Stimulated activated CD4-positive, alpha-beta T cell treated with anti-CD3 and anti-CD28 coated beads, Interleukin-4, amount 100 ng/mL, for 4 hours (primary cell): Measurements from ENCODE around the gene TANGO2.

ENCODE experiments used
- DNase-seq, 2 experiments: peaks; one replicate each; pipeline ENCODE4 v3.0.0-alpha.2; 2020

The TANGO2 gene

GRCh38 chr22:19997561-19998231 lies 23.2 kb upstream of the TANGO2 start:
- DNase-seq = no peak

GRCh38 chr22:19998232-19998951 lies 22.5 kb upstream of the TANGO2 start:
- DNase-seq = no peak

DNA sequence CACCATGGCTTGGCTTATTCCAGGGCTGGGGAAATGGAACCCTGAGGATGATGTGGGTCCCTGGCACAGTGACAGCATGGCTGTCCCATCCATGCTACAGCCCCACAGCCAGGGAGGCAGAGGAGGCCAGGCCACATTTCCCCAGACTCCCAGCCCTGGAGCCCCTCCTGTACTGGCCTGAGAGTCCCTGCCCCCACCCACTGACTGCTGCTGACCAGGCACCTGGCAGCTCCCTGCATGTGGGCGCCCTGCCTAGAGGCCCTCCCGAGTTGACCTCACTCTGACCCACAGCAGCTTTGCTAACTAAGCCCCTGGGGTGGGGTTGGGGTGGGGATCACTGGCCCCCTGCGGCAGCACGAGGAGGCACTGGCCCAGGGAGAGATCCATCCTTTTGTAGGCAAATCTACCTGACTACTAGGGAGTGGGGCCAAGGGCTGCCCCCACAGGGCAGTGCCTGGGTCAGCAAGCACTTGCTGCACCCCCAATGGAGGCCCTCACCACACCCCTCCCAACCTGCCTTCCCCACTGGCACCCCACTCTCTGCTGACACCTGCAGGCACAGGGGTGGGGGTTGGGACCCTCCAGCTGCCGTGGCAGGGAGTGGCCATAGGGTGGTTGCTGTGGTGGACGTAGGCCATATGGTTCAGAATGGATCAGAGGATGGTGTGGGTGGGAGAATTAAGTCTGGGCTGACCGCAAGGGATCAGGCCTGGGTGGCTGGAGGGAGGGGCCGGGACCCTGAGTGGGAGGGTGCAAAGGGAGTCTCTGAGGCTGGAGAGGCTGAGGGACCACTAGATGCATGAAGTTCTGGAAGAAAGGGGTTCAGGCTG lies 21.7 kb upstream of the TANGO2 start:
- no peak for DNase-seq

- DNase-seq = no peak
Measured at GRCh38 chr22:20000246-20001081, 20.4 kb upstream of the TANGO2 start.

GRCh38 chr22:20001082-20001638 lies 19.8 kb upstream of the TANGO2 start:
- DNase-seq = no peak

DNA sequence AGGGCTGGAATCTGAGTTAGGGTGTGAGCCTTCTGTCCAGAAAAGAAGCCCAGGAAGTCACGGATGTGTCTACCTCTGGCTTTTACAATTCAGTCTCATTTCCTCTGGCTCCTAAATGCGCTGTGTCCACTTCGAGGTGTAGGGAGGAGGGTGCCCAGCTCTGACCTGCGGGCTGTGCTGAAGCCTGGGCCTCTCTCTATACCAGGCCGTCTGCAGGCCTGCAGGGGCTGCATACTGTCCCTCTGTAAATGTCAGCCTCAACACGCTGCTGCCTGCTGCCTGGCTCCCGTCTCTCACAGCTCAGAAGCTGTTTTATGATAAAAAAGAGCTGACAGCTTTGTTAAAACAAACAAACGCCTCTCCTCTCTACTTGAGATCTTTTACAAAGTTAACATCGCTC lies 18.8 kb upstream of the TANGO2 start:
- DNase-seq = no peak

- DNase-seq = no peak
Measured at GRCh38 chr22:20002636-20003035, 18.3 kb upstream of the TANGO2 start.

DNA sequence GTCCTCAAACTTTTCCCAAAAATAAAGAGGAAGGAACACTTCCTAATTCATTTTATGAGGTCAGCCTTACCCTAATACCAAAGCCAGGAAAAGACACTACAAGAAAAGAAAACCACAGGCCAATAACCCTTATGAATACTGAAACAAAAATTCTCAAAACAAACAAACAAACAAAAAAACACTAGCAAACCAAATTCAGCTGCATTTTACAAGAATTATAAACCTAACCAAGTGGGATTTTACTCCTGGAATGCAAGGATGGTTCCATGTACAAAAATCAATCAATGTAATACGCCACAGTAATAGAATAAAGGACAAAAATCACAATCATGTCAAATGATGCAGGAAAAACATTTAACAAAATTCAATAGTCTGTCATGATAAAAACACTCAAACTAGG lies 17.6 kb upstream of the TANGO2 start:
- DNase-seq = no peak

GRCh38 chr22:20004464-20004863 lies 16.4 kb upstream of the TANGO2 start:
- DNase-seq = no peak

GRCh38 chr22:20008221-20008995 lies 12.5 kb upstream of the TANGO2 start:
- no peak for DNase-seq

GRCh38 chr22:20009018-20009491 lies 11.9 kb upstream of the TANGO2 start:
- DNase-seq = no peak

DNA sequence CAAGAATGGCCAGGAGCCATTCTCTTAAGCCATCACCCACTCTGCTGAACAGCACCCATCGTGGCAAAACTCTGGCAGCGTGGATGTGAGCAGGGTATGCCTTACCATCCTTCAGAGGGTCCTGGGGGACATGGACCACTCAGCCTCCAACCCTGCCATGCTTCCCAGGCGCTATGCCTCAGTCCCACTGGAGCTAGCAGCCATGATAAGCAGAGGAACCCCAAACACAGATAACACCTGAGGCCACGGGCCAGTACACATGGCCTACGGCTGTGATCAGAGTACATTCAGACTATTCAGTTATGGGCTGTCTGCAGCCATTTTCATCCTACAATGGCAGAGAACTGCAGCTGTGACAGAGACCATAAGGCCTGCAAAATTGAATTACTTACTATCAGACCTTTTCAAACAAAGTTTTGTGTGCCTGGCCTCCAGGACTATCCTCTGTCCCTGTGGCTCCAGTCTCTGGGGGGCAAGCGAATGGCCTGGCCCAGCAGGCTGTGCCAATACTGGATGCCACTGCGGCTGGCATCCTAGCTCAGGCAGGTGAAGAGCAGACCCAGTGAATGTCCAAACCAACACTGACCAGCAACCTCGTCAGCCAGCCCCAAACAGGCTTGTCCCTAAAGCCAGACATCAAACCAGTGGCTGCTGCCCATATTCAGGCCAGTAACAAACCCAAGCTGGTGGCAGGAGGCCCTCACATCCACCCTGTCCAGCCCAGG lies 11.2 kb upstream of the TANGO2 start:
- DNase-seq = no peak

DNA sequence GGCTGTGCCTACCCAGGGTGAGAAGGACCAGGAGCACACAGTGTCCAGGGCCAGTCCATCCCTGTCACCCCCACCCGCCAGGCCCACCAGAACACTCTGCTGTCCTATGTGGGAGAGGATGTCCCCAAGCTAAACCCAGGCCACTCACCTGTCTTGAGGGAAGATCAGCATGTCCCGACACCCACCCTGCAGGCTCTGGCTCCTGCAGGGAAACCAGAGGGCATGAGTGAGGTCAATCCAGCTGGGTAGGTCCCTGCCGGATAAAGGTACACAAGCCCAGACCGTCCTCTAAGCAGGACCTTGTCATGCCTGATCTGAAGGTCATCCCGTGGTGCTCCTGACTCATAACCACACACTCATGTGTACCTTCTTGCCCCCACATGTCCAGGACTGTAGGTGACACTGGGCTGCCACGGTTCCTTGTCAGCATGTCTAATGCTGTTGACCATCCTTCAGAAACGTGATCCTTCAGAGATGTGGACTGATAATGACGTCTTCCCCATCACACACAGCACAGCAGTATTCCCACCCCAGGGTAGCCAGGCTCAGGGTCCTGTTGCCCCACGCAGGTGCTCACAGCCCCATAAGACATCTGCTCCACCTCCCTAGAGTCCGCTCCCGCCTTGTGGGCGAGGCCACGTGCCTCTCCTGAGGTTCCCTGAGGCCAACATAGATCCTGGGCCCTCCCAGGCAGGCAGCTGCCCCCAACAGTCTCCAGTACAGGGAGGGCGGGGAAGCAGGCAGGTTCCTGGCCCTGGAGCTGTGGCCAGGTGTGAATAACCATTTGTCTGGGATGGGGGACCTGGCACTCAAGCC lies 10.4 kb upstream of the TANGO2 start:
- no peak for DNase-seq

GRCh38 chr22:20011123-20011992 lies 9.6 kb upstream of the TANGO2 start:
- no peak for DNase-seq

DNA sequence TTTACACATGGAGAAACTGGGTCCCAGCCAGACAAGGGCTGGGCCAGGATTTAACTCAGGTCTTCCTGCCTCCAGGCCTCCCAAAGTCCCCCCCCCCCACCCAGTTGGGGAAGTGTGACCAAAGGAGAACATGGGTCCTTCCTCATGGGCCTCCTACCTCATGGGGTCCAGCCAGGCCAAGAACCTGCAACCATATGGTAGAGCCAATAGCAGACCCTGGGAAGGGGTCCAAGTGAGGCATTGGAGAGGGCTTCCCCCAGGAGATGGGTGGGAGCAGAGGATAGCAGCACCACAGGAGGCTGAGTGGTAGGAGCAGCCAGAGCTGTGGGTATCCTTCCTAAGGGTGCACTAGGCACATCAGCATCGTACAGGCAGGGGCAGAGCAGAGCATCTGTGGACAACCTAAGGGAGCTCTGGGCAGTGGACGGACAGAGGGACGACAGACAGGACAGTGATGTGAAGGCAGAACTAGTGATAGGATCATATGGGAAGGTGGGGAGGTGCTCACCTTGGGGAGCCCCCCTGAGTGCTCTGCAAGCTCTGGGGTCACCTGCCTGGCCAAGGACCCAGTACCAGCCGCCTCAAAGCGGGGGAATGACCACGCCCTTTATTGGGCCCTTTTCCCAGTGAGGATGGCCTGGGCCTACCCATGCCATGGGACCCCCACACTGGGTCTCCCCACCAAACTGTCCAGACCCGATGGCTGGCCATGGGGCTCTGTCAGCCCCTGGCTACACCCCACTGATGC lies 8.7 kb upstream of the TANGO2 start:
- DNase-seq = no peak

- DNase-seq = no peak
Measured at GRCh38 chr22:20012741-20013331, 8.1 kb upstream of the TANGO2 start.

- peak; percentile 19 to 36 for DNase-seq
Measured at GRCh38 chr22:20013382-20013871, 7.5 kb upstream of the TANGO2 start.
